ENCODE data around the gene CSRNP3.

Gene CSRNP3

GRCh38 chr2:165718610-165719210 lies 249.2 kb downstream of the CSRNP3 start:
- ChIA-PET CTCF (interaction anchor here (1.0 kb wide), 1 partner anchor 20 kb away, joined by 3 read pairs; no protein-coding TSS in a partner anchor), POLR2A (no interaction called here)

GRCh38 chr2:165720511-165720910 lies 251.0 kb downstream of the CSRNP3 start:
- Histone ChIP-seq H3K4me1 (ENCODE audit: control insufficient read depth, insufficient read depth, low read length) (no peaks in the 10 kb centered on the region), H3K36me3 (ENCODE audit: control insufficient read depth in 2 of 2, insufficient read depth in 1 of 2, low read length in 2 of 2) (no peaks in the 10 kb centered on the region), H3K4me3 (ENCODE audit: low read depth, low read length) (no peak overlapping the region), H3K27ac (ENCODE audit: extremely low read depth, low read depth, low read length) (no peak overlapping the region), H3K9me3 (ENCODE audit: control insufficient read depth, insufficient read depth, low read depth, low read length) (no peaks in the 10 kb centered on the region)
- TF ChIP-seq ZNF239 (tag by site-specific recombination; IDR thresholded peaks at IDR 0.05) (no peak), REPIN1 (tag by site-specific recombination; IDR thresholded peaks at IDR 0.05; ENCODE audit: low read depth) (no peak), FEZF1 (tag by site-specific recombination; IDR thresholded peaks at IDR 0.05) (peak; percentile 37), ZNF423 (tag by site-specific recombination; IDR thresholded peaks at IDR 0.05) (no peak)
- ChIA-PET CTCF (no interaction called here), POLR2A (no interaction called here)

More at GRCh38 chr2:165718610-165719210, 249.2 kb downstream of the CSRNP3 start:
- H3K27ac ChIP-seq (ENCODE audit: extremely low read depth, low read depth, low read length) = no peak overlapping the region
- no peak for TF ChIP-seq ZNF639 (tag by site-specific recombination; IDR thresholded peaks at IDR 0.05)
- no peak for TF ChIP-seq PRDM10 (tag by site-specific recombination; IDR thresholded peaks at IDR 0.05)
- TF ChIP-seq ZNF561 (tag by site-specific recombination; IDR thresholded peaks at IDR 0.05; ENCODE audit: borderline replicate concordance) = no peak
- no peak for TF ChIP-seq SCRT1 (tag by site-specific recombination; IDR thresholded peaks at IDR 0.05; ENCODE audit: borderline replicate concordance)
- TF ChIP-seq REPIN1 (tag by site-specific recombination; IDR thresholded peaks at IDR 0.05; ENCODE audit: low read depth) = no peak
- TF ChIP-seq ZNF274 (IDR thresholded peaks at IDR 0.05; ENCODE audit: low read length) = no peak
- TF ChIP-seq ZNF274 (tag by site-specific recombination; IDR thresholded peaks at IDR 0.05; ENCODE audit: borderline replicate concordance) = no peak
- no peak for TF ChIP-seq YY1 (tag by site-specific recombination; IDR thresholded peaks at IDR 0.05)
- no peak for TF ChIP-seq ZNF514 (tag by site-specific recombination; IDR thresholded peaks at IDR 0.05)
- H3K9me3 ChIP-seq (ENCODE audit: control insufficient read depth, insufficient read depth, low read depth, low read length) = no peaks in the 10 kb centered on the region
- H3K4me3 ChIP-seq (ENCODE audit: low read depth, low read length) = no peak overlapping the region
- no peaks in the 10 kb centered on the region for H3K36me3 ChIP-seq (ENCODE audit: control insufficient read depth in 2 of 2, insufficient read depth in 1 of 2, low read length in 2 of 2)
- H3K4me1 ChIP-seq (ENCODE audit: control insufficient read depth, insufficient read depth, low read length) = no peaks in the 10 kb centered on the region

GRCh38 chr2:165725421-165725820 lies 255.9 kb downstream of the CSRNP3 start:
- Histone ChIP-seq H3K4me3 (ENCODE audit: low read depth, low read length) (no peak overlapping the region), H3K36me3 (ENCODE audit: control insufficient read depth in 2 of 2, insufficient read depth in 1 of 2, low read length in 2 of 2) (no peaks in the 10 kb centered on the region), H3K9me3 (ENCODE audit: control insufficient read depth, insufficient read depth, low read depth, low read length) (no peaks in the 10 kb centered on the region), H3K4me1 (ENCODE audit: control insufficient read depth, insufficient read depth, low read length) (no peaks in the 10 kb centered on the region), H3K27ac (ENCODE audit: extremely low read depth, low read depth, low read length) (no peak overlapping the region)
- CTCF ChIA-PET = no interaction called here
- POLR2A ChIA-PET = no interaction called here
- TF ChIP-seq SETDB1 (IDR thresholded peaks at IDR 0.05; ENCODE audit: insufficient read length, low read length) = no peak
- TF ChIP-seq ZNF426 (tag by site-specific recombination; IDR thresholded peaks at IDR 0.05) = no peak
- no peak for TF ChIP-seq ZNF654 (tag by site-specific recombination; IDR thresholded peaks at IDR 0.05; ENCODE audit: low read depth)
- no peak for TF ChIP-seq KLF17 (tag by site-specific recombination; IDR thresholded peaks at IDR 0.05)
- no peak for TF ChIP-seq ZNF404 (tag by site-specific recombination; IDR thresholded peaks at IDR 0.05)
- TF ChIP-seq ZBTB26 (tag by site-specific recombination; optimal IDR thresholded peaks at IDR 0.05) = no peak
- TF ChIP-seq ZNF707 (tag by site-specific recombination; IDR thresholded peaks at IDR 0.05) = no peak
- no peak for TF ChIP-seq ZNF433 (tag by site-specific recombination; IDR thresholded peaks at IDR 0.05; ENCODE audit: low read depth)
- TF ChIP-seq ZNF558 (tag by site-specific recombination; IDR thresholded peaks at IDR 0.05) = no peak
- no peak for TF ChIP-seq ZNF391 (tag by site-specific recombination; IDR thresholded peaks at IDR 0.05; ENCODE audit: borderline replicate concordance, low read depth)
- no peak for TF ChIP-seq BCL11A (tag by site-specific recombination; IDR thresholded peaks at IDR 0.05; ENCODE audit: low read depth)
- no peak for TF ChIP-seq HOXC10 (CRISPR knock-in tag; IDR thresholded peaks at IDR 0.05)
- no peak for TF ChIP-seq IKZF3 (tag by site-specific recombination; IDR thresholded peaks at IDR 0.05)
- no peak for TF ChIP-seq GLI2 (tag by site-specific recombination; IDR thresholded peaks at IDR 0.05; ENCODE audit: borderline replicate concordance, low read depth)
